Colonic mucosa (tissue), 4 donors: ENCODE measurements around the gene STARD9. TPM values are rescaled to one million over a fixed set of nuclear protein-coding genes. Genes with fewer than 3 reads are reported as not detected.

ENCODE experiments used
- DNase-seq: peaks from one replicate; pipeline ENCODE4 v3.0.0-alpha.2; 2020
- H3K27ac ChIP-seq: fragments of 200-600 bp; one replicate; pipeline ENCODE4 v1.8.0; 2021
- H3K27me3 ChIP-seq: fragments of 200-600 bp; one replicate; pipeline ENCODE4 v1.8.0; 2021
- H3K36me3 ChIP-seq: fragments of 200-600 bp; one replicate; pipeline ENCODE4 v1.8.0; 2021
- H3K4me1 ChIP-seq: fragments of 200-600 bp; one replicate; pipeline ENCODE4 v1.8.0; 2021; ENCODE audit warnings: mild to moderate bottlenecking
- H3K4me3 ChIP-seq: fragments of 200-600 bp; one replicate; pipeline ENCODE4 v1.8.0; 2021
- H3K9ac ChIP-seq, 2 donors: one replicate each; pipeline ENCODE4 v1.7.0; 2013; ENCODE audit warnings: control low read depth in 2 of 2, low read depth in 2 of 2, low read length in 2 of 2
- H3K9me3 ChIP-seq: fragments of 200-600 bp; one replicate; pipeline ENCODE4 v1.8.0; 2021
- CTCF ChIP-seq: fragments of 200-600 bp; IDR thresholded peaks from one replicate; pipeline ENCODE4 v1.8.0; 2022; ENCODE audit warnings: antibody characterized with exemption, mild to moderate bottlenecking
- intact Hi-C: fragments of 100-400 bp; cut with DNase I; formaldehyde crosslinking; loops from one replicate; pipeline ENCODE4 v1.14.1; 2022
- total RNA-seq, 2 donors: library from RNA; stranded (reverse); fragmentation: NEBNext Ultra II Directional in 1 of 2; extraction: Animal tissue kit (Norgen Biotek cat#: 25700) in 1 of 2; gene quantifications; one replicate each; pipeline ENCODE4 v1.2.1, GENCODE V29; 2021
- donor health status: healthy.
- donor health status: DM: no; HTN: no; CAD: no.
- donor health status: DM: no; HTN: no; CAD: no.

STARD9 gene
- total RNA-seq, 2 donors from 2014 or later: 4.7 to 5.2 TPM

GRCh38 chr15:42581272-42581730 is 5.9 kb downstream of the STARD9 start:
- intact Hi-C loops: no loop called here
- DNase-seq: peak; percentile 87
- peak overlapping the region; percentile 32 to 73 for H3K9ac ChIP-seq
- no peaks in the 10 kb centered on the region for H3K27me3 ChIP-seq
- peaks cover 3% of the 10 kb centered on the region for H3K4me1 ChIP-seq
- no peak for TF ChIP-seq CTCF
- H3K36me3 ChIP-seq: no peaks in the 10 kb centered on the region
- peak overlapping the region; percentile 38 for H3K4me3 ChIP-seq
- no peaks in the 10 kb centered on the region for H3K9me3 ChIP-seq
- peak overlapping the region; percentile 43 for H3K27ac ChIP-seq

- H3K4me3 ChIP-seq: no peak overlapping the region
- no peaks in the 10 kb centered on the region for H3K36me3 ChIP-seq
- no peak for TF ChIP-seq CTCF
- DNase-seq: no peak
- no peaks in the 10 kb centered on the region for H3K9me3 ChIP-seq
- H3K9ac ChIP-seq: no peak overlapping the region
- no peaks in the 10 kb centered on the region for H3K27me3 ChIP-seq
- H3K27ac ChIP-seq: peak overlapping the region; percentile 8
- peaks cover 3% of the 10 kb centered on the region for H3K4me1 ChIP-seq
- intact Hi-C loops: no loop called here
Observed at GRCh38 chr15:42582569-42583375, 7.4 kb downstream of the STARD9 start.

- Histone ChIP-seq H3K27ac (no peak overlapping the region), H3K27me3 (no peaks in the 10 kb centered on the region), H3K4me3 (no peak overlapping the region), H3K36me3 (no peaks in the 10 kb centered on the region), H3K9me3 (no peaks in the 10 kb centered on the region), H3K9ac (peak overlapping the region in 1 of 2 donors; percentile 9), H3K4me1 (peaks cover 3% of the 10 kb centered on the region)
- intact Hi-C loops: no loop called here
- DNase-seq: no peak
- TF ChIP-seq CTCF: no peak
Observed at GRCh38 chr15:42584031-42584765, 8.8 kb downstream of the STARD9 start.

GRCh38 chr15:42590619-42591237 is 15.3 kb downstream of the STARD9 start:
- DNase-seq: no peak
- Histone ChIP-seq H3K36me3 (no peaks in the 10 kb centered on the region), H3K27me3 (no peaks in the 10 kb centered on the region), H3K4me3 (no peak overlapping the region), H3K9me3 (no peaks in the 10 kb centered on the region), H3K27ac (no peak overlapping the region), H3K4me1 (peaks cover 6% of the 10 kb centered on the region), H3K9ac (no peak overlapping the region)
- no peak for TF ChIP-seq CTCF
- intact Hi-C loops: no loop called here

- peak; percentile 27 for TF ChIP-seq CTCF
- intact Hi-C loops: no loop called here
- peak; percentile 30 for DNase-seq
- Histone ChIP-seq H3K4me1 (peaks cover 6% of the 10 kb centered on the region), H3K4me3 (no peak overlapping the region), H3K9ac (no peak overlapping the region), H3K36me3 (no peaks in the 10 kb centered on the region), H3K27me3 (no peaks in the 10 kb centered on the region), H3K9me3 (no peaks in the 10 kb centered on the region), H3K27ac (peak overlapping the region; percentile 17)
Observed at GRCh38 chr15:42591238-42591934, 16.0 kb downstream of the STARD9 start.
